Spleen (tissue), 11 donors: ENCODE measurements around the gene LAMC3. TPM values are rescaled to one million over a fixed set of nuclear protein-coding genes. Genes with fewer than 3 reads are reported as not detected.

Source experiments
- DNase-seq: peaks from one replicate; pipeline ENCODE4 v3.0.0-alpha.2; 2020
- H3K27ac ChIP-seq, 8 donors: fragments of 200-600 bp; sonication (generic) in 7 of 8; 1 replicate in 4 of 8; 2 replicates in 4 of 8; pipeline versions ENCODE4 v1.5.0 to v1.8.0; 2016 to 2021; ENCODE audit warnings: inconsistent platforms in 4 of 8, mild to moderate bottlenecking in 4 of 8, moderate library complexity in 1 of 8
- H3K27me3 ChIP-seq, 7 donors: fragments of 200-600 bp; sonication (generic) in 6 of 7; replicated peaks in 1 of 7; 1 replicate in 4 of 7; 2 replicates in 3 of 7; pipeline versions ENCODE4 v1.5.0 to v1.8.0; 2016 to 2021; ENCODE audit warnings: inconsistent platforms in 3 of 7, mild to moderate bottlenecking in 1 of 7
- H3K36me3 ChIP-seq, 6 donors: fragments of 200-600 bp; sonication (generic) in 5 of 6; 1 replicate in 4 of 6; 2 replicates in 2 of 6; pipeline versions ENCODE4 v1.5.0 to v1.8.0; 2016 to 2021; ENCODE audit warnings: inconsistent platforms in 2 of 6
- H3K4me1 ChIP-seq, 6 donors: fragments of 200-600 bp; sonication (generic) in 5 of 6; 1 replicate in 3 of 6; 2 replicates in 3 of 6; pipeline versions ENCODE4 v1.5.0 to v1.8.0; 2016 to 2021; ENCODE audit warnings: inconsistent platforms in 3 of 6
- H3K4me3 ChIP-seq, 8 donors: fragments of 200-600 bp; sonication (generic) in 7 of 8; 1 replicate in 4 of 8; 2 replicates in 4 of 8; pipeline versions ENCODE4 v1.5.0 to v1.8.0; 2016 to 2021; ENCODE audit warnings: inconsistent platforms in 4 of 8, mild to moderate bottlenecking in 4 of 8, moderate library complexity in 2 of 8
- H3K9me3 ChIP-seq, 8 donors: fragments of 200-600 bp; sonication (generic) in 7 of 8; 1 replicate in 4 of 8; 2 replicates in 4 of 8; pipeline versions ENCODE4 v1.5.0 to v1.8.0; 2016 to 2021; ENCODE audit warnings: inconsistent platforms in 4 of 8
- POLR2A ChIP-seq, 3 donors: fragments of 450-650 bp; IDR thresholded peaks; one replicate each; pipeline ENCODE4 v1.5.1; 2017; ENCODE audit warnings: antibody characterized with exemption in 3 of 3, mild to moderate bottlenecking in 1 of 3
- POLR2AphosphoS5 ChIP-seq, 3 donors: sonication (generic); formaldehyde crosslinking; IDR thresholded peaks; one replicate each; pipeline ENCODE4 v1.5.1; 2017; ENCODE audit warnings: antibody characterized with exemption in 3 of 3
- WGBS, 5 donors: extraction: QIAGEN DNeasy Blood & Tissue Kit in 3 of 5; methylation state at CpG; one replicate each; pipeline versions ENCODE4 v1.1.5 to v1.1.7; 2013 to 2018; 5-methylcytosine and 5-hydroxymethylcytosine counted together
- intact Hi-C: fragments of 100-400 bp; cut with DNase I; formaldehyde crosslinking; loops from one replicate; pipeline ENCODE4 v1.15.0; 2023; ENCODE audit warnings: low total_unique reads
- polyA plus RNA-seq, 3 donors: library from polyadenylated mRNA; stranded (reverse); fragments of 200-250 nt; gene quantifications; one replicate each; pipeline ENCODE4 v1.2.1, GENCODE V29; 2013
- total RNA-seq, 7 donors: library from RNA; depleted of rRNA in 3 of 7; stranded (reverse); fragments of >200 nt in 3 of 7; fragmentation: NEBNext Ultra II Directional in 4 of 7; extraction: Animal tissue kit (Norgen Biotek cat#: 25700) in 4 of 7; gene quantifications; one replicate each; pipeline versions ENCODE4 v1.1.0 to v1.2.1, GENCODE V29; 2016 to 2021
- TF ChIP-seq, protein P1 (sequence below), 11 experiments: fragments of 200-600 bp in 7 of 11; fragments of 450-650 bp in 4 of 11; sonication (generic) in 4 of 11; IDR thresholded peaks in 8 of 11; conservative IDR thresholded peaks in 3 of 11; 1 replicate in 7 of 11; 2 replicates in 4 of 11; pipeline versions ENCODE4 v1.4.0 to v1.8.0; 2016 to 2021; ENCODE audit warnings: antibody characterized with exemption in 11 of 11, inconsistent platforms in 4 of 11, mild to moderate bottlenecking in 1 of 11
- donor health status: healthy with polysubstance abuse.
- donor health status: DM: no; HTN: no; CAD: no; lungs with moderate emphysema.
- donor health status: DM: no; HTN: no; CAD: no.
- donor health status: Bipolar disorder and iron deficiency.
- donor health status: healthy.
- donor health status: DM: no; HTN: no; CAD: no.
- donor health status: DM: yes; HTN: yes; CAD: no.

Gene LAMC3
- total and polyA plus RNA-seq, 10 donors: 9.1 to 79.5 (median 34.6) TPM

DNA sequence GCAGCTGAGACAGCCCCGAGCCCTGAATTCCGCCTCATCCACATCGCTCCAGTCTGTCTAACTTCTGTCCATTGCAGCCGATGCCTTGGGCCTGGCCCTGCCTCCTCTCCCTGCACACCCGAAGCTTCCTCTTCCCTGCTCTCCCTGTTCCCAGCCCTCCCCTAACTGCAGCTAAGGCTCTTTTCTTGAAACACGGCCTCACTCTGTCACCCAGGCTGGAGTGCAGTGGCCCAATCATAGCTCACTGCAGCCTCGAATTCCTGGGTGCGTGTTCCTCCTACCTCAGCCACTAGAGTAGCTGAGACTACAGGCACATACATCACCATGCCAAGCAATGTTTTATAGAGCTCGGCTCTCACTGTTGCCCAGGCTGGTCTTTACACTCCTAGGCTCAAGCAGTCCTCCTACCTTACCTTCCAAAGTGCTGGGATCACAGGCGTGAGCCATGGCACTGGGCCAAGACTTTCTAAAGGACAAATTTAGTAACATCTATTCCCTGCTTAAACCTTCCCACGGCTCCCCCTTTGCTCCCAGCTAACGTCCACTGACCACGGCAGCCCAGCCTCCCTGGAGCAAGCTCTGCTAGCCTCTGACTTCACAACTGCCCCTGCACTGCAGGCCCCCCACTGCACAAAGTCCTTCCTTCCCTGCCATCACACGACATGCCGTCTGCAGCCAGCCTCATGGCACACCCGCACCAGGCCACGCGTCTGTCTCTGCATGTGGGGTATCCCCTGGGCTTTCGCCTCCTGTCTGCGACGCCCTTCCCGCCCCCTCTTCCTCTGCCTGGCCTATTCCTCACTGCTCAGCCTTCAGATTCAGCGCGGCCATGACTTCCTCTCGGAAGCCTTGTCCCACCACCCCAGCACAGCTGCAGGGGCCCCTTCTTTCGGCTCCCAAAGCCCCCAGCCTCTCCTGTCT, 28.6 kb downstream of the LAMC3 start:
- no peak for DNase-seq
- TF ChIP-seq, protein P1, sequence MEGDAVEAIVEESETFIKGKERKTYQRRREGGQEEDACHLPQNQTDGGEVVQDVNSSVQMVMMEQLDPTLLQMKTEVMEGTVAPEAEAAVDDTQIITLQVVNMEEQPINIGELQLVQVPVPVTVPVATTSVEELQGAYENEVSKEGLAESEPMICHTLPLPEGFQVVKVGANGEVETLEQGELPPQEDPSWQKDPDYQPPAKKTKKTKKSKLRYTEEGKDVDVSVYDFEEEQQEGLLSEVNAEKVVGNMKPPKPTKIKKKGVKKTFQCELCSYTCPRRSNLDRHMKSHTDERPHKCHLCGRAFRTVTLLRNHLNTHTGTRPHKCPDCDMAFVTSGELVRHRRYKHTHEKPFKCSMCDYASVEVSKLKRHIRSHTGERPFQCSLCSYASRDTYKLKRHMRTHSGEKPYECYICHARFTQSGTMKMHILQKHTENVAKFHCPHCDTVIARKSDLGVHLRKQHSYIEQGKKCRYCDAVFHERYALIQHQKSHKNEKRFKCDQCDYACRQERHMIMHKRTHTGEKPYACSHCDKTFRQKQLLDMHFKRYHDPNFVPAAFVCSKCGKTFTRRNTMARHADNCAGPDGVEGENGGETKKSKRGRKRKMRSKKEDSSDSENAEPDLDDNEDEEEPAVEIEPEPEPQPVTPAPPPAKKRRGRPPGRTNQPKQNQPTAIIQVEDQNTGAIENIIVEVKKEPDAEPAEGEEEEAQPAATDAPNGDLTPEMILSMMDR (IDR thresholded peaks at IDR 0.05 in 8 of 11, conservative IDR thresholded peaks at IDR 0.05 in 3 of 11): no peak
- TF ChIP-seq POLR2A (IDR thresholded peaks at IDR 0.05) (no peak), POLR2AphosphoS5 (IDR thresholded peaks at IDR 0.05) (no peak)
- Histone ChIP-seq H3K36me3 (no peaks in the 10 kb centered on the region), H3K27me3 (peaks cover 0 to 17% (median 0%) of the 10 kb centered on the region in 7 donors), H3K4me3 (no peak overlapping the region), H3K4me1 (peaks cover 0 to 18% (median 1%) of the 10 kb centered on the region in 6 donors), H3K27ac (peak overlapping the region in 5 of 8 donors; percentile 40 to 69 (median 55)), H3K9me3 (no peaks in the 10 kb centered on the region)
- 49 to 66% (median 60%) methylated on average over 26 of the region's 26 CpGs for WGBS, 5 donors
- intact Hi-C loops: no loop called here

DNA sequence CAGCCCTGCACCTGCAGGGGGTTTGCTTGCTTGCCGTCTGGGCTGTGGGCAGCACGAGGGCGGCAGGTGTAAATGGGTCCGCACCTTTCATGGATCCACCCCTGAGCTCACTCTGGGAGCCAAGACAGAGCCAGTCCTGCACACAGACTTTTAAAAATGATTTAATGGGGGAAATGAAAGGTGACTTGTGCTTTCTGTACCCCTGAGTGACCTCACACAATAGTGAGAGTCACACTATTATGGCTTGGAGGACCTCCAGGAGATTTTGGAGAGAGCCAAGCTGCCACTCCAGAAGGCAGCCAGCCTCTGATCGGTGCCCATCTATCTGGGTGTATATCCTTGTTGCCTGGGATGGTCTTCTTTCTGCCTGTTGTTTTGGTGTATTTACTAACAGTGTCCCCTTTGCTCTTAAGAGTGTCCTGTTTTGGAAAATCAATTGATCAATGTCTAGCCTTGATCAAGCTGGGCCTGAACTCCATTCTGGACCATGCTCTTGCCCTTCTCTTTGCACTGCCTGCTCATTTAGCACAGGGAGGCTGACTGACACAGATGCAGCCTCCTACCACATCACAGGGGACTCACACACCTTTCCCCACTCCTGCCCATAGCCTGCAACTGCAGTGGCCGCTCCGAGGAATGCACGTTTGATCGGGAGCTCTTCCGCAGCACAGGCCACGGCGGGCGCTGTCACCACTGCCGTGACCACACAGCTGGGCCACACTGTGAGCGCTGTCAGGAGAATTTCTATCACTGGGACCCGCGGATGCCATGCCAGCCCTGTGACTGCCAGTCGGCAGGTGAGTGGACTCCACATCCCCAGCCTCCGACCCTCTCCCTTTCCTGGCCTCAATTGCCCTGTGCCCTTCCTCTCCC, 29.5 kb downstream of the LAMC3 start:
- no peaks in the 10 kb centered on the region for H3K9me3 ChIP-seq
- peaks cover 0 to 17% (median 0%) of the 10 kb centered on the region in 7 donors for H3K27me3 ChIP-seq
- no peak overlapping the region for H3K4me3 ChIP-seq
- WGBS, 5 donors: 87 to 92% (median 90%) methylated on average over 19 of the region's 19 CpGs
- TF ChIP-seq, protein P1 (IDR thresholded peaks at IDR 0.05 in 8 of 11, conservative IDR thresholded peaks at IDR 0.05 in 3 of 11): no peak
- TF ChIP-seq POLR2A (IDR thresholded peaks at IDR 0.05): no peak
- no peak for TF ChIP-seq POLR2AphosphoS5 (IDR thresholded peaks at IDR 0.05)
- H3K27ac ChIP-seq: peak overlapping the region in 5 of 8 donors; percentile 40 to 69 (median 55)
- no peaks in the 10 kb centered on the region for H3K36me3 ChIP-seq
- DNase-seq: no peak
- H3K4me1 ChIP-seq: peaks cover 0 to 27% (median 7%) of the 10 kb centered on the region in 6 donors
- intact Hi-C loops: no loop called here

DNA sequence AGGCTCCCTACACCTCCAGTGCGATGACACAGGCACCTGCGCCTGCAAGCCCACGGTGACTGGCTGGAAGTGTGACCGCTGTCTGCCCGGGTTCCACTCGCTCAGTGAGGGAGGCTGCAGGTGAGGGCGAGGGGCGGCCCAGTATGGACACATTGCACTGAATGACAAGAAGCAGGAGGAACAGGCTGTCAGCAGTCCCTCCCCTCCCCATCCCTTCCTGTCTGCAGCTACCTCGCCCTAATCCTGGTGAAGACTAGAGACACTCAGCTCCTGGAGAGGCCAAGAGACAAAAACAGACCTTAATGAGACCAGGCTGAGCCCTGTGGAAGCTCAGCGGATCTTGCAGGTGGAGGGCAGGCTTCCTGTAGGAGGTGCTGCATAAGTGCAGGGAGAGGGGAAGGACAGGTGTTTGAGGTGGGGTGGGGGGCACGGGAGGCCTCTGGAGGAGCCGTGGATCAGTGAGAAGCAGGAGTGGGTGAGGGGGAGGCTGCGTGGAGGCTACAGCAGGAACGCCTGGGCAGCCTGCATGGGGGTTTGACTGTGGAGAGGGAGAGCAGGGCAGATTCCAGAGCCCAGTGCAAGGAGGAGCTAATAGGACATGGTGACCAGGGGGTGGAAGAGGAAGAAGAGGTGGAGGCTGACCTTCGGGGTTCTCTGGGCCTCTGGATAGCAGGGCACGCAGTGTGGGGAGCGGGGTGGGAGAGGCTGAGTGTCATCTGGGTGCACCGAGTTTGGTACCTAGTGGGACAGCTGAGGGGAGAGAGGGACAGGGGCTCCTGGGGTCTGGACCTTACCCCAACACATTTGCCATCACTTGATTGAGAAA, 30.4 kb downstream of the LAMC3 start:
- Histone ChIP-seq H3K36me3 (no peaks in the 10 kb centered on the region), H3K4me3 (no peak overlapping the region), H3K27me3 (peaks cover 0 to 17% (median 0%) of the 10 kb centered on the region in 7 donors), H3K4me1 (peaks cover 0 to 32% (median 7%) of the 10 kb centered on the region in 6 donors), H3K27ac (no peak overlapping the region), H3K9me3 (no peaks in the 10 kb centered on the region)
- no peak for DNase-seq
- WGBS, 5 donors: 77 to 85% (median 81%) methylated on average over 16 to 18 of the region's 18 CpGs
- no peak for TF ChIP-seq POLR2A (IDR thresholded peaks at IDR 0.05)
- no peak for TF ChIP-seq POLR2AphosphoS5 (IDR thresholded peaks at IDR 0.05)
- TF ChIP-seq, protein P1 (IDR thresholded peaks at IDR 0.05 in 8 of 11, conservative IDR thresholded peaks at IDR 0.05 in 3 of 11): no peak
- intact Hi-C loops: no loop called here
